K562 (cell line): ENCODE measurements around the gene HDAC7.
A peak's percentile ranks its signal among the peaks of the same experiment; 100 is the strongest.

Source experiments
- BACH1 ChIP-seq: fragments of 200-800 bp; sonication (Bioruptor generic); IDR thresholded peaks from 2 replicates; pipeline ENCODE4 v1.6.1; 2016; ENCODE audit warnings: missing genetic modification characterization, missing compliant biosample characterization
- BRF1 ChIP-seq: IDR thresholded peaks from 3 replicates; pipeline ENCODE4 v1.6.1; 2011; ENCODE audit warnings: borderline replicate concordance, mild to moderate bottlenecking; ENCODE audit not compliant: insufficient read length; ENCODE audit errors: extremely low read depth
- EP300 ChIP-seq: IDR thresholded peaks from 2 replicates; pipeline ENCODE4 v1.6.1; 2012; ENCODE audit warnings: low read length, improper control_type of control experiment
- HDAC6 ChIP-seq: IDR thresholded peaks from 2 replicates; pipeline ENCODE4 v1.6.1; 2012; ENCODE audit warnings: low read depth, mild to moderate bottlenecking, control low read depth, inconsistent platforms, low read length, moderate library complexity
- HIVEP1 ChIP-seq: fragments of 250-450 bp; sonication (Bioruptor Pico); IDR thresholded peaks from 2 replicates; pipeline ENCODE4 v1.4.0; 2020; ENCODE audit warnings: mild to moderate bottlenecking
- NCOA4 ChIP-seq: fragments of 450-650 bp; IDR thresholded peaks from 2 replicates; pipeline ENCODE4 v1.6.1; 2018; ENCODE audit warnings: mild to moderate bottlenecking; ENCODE audit not compliant: partially characterized antibody
- POLR2A ChIP-seq: fragments of 450-650 bp; conservative IDR thresholded peaks from 2 replicates; pipeline ENCODE4 v1.6.1; 2016
- RB1 ChIP-seq: fragments of 450-650 bp; IDR thresholded peaks from 2 replicates; pipeline ENCODE4 v1.6.1; 2017; ENCODE audit warnings: low read depth, mild to moderate bottlenecking
- ZNF436 ChIP-seq: fragments of 250-450, 450-650 bp; sonication (Bioruptor Pico); formaldehyde crosslinking; IDR thresholded peaks from 2 replicates; pipeline ENCODE4 v1.7.0; 2020; ENCODE audit warnings: mild to moderate bottlenecking
- ZNF609 ChIP-seq: sonication (generic); formaldehyde crosslinking; IDR thresholded peaks from 2 replicates; pipeline ENCODE4 v1.8.1; 2023; ENCODE audit warnings: missing genetic modification reagents, mild to moderate bottlenecking, borderline replicate concordance
- TF ChIP-seq, protein P1 (sequence below), 3 experiments: IDR thresholded peaks in 2 of 3; conservative IDR thresholded peaks in 1 of 3; 2 replicates each; pipeline ENCODE4 v1.5.1; 2011 to 2012; ENCODE audit warnings: low read length in 3 of 3, mild to moderate bottlenecking in 3 of 3, control low read depth in 2 of 3, improper control_type of control experiment in 1 of 3, inconsistent platforms in 1 of 3, low read depth in 1 of 3, mixed read lengths in 1 of 3, moderate library complexity in 1 of 3; ENCODE audit not compliant: insufficient read depth in 2 of 3
- TF ChIP-seq, protein P2 (sequence below), 2 experiments: fragments of 450-650 bp; formaldehyde crosslinking in 1 of 2; IDR thresholded peaks; 2 replicates each; pipeline versions ENCODE4 v1.4.0 to v1.6.1; 2014 to 2020; ENCODE audit warnings: mild to moderate bottlenecking in 2 of 2, borderline replicate concordance in 1 of 2, low read depth in 1 of 2
- TF ChIP-seq, protein P3 (sequence below): fragments of 250-450 bp; sonication (Bioruptor Pico); IDR thresholded peaks from 2 replicates; pipeline ENCODE4 v1.5.1; 2021; ENCODE audit warnings: mild to moderate bottlenecking

- TF ChIP-seq ZNF609 (CRISPR knock-in tag) = no peak
- TF ChIP-seq, protein P1, sequence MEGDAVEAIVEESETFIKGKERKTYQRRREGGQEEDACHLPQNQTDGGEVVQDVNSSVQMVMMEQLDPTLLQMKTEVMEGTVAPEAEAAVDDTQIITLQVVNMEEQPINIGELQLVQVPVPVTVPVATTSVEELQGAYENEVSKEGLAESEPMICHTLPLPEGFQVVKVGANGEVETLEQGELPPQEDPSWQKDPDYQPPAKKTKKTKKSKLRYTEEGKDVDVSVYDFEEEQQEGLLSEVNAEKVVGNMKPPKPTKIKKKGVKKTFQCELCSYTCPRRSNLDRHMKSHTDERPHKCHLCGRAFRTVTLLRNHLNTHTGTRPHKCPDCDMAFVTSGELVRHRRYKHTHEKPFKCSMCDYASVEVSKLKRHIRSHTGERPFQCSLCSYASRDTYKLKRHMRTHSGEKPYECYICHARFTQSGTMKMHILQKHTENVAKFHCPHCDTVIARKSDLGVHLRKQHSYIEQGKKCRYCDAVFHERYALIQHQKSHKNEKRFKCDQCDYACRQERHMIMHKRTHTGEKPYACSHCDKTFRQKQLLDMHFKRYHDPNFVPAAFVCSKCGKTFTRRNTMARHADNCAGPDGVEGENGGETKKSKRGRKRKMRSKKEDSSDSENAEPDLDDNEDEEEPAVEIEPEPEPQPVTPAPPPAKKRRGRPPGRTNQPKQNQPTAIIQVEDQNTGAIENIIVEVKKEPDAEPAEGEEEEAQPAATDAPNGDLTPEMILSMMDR (IDR thresholded peaks at IDR 0.05 in 2 of 3, conservative IDR thresholded peaks at IDR 0.05 in 1 of 3; ENCODE audit: insufficient read depth in 2 of 3, low read depth in 1 of 3, low read length in 3 of 3) = no peak
- no peak for TF ChIP-seq POLR2A
- TF ChIP-seq NCOA4 = no peak
- TF ChIP-seq ZNF436 (CRISPR knock-in tag) = no peak
- no peak for TF ChIP-seq EP300
- TF ChIP-seq HIVEP1 (CRISPR knock-in tag) = no peak
- TF ChIP-seq, protein P2, sequence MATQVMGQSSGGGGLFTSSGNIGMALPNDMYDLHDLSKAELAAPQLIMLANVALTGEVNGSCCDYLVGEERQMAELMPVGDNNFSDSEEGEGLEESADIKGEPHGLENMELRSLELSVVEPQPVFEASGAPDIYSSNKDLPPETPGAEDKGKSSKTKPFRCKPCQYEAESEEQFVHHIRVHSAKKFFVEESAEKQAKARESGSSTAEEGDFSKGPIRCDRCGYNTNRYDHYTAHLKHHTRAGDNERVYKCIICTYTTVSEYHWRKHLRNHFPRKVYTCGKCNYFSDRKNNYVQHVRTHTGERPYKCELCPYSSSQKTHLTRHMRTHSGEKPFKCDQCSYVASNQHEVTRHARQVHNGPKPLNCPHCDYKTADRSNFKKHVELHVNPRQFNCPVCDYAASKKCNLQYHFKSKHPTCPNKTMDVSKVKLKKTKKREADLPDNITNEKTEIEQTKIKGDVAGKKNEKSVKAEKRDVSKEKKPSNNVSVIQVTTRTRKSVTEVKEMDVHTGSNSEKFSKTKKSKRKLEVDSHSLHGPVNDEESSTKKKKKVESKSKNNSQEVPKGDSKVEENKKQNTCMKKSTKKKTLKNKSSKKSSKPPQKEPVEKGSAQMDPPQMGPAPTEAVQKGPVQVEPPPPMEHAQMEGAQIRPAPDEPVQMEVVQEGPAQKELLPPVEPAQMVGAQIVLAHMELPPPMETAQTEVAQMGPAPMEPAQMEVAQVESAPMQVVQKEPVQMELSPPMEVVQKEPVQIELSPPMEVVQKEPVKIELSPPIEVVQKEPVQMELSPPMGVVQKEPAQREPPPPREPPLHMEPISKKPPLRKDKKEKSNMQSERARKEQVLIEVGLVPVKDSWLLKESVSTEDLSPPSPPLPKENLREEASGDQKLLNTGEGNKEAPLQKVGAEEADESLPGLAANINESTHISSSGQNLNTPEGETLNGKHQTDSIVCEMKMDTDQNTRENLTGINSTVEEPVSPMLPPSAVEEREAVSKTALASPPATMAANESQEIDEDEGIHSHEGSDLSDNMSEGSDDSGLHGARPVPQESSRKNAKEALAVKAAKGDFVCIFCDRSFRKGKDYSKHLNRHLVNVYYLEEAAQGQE (IDR thresholded peaks at IDR 0.05; ENCODE audit: borderline replicate concordance) = no peak
- TF ChIP-seq, protein P2 (CRISPR knock-in tag; IDR thresholded peaks at IDR 0.05; ENCODE audit: low read depth) = no peak
- TF ChIP-seq, protein P3, sequence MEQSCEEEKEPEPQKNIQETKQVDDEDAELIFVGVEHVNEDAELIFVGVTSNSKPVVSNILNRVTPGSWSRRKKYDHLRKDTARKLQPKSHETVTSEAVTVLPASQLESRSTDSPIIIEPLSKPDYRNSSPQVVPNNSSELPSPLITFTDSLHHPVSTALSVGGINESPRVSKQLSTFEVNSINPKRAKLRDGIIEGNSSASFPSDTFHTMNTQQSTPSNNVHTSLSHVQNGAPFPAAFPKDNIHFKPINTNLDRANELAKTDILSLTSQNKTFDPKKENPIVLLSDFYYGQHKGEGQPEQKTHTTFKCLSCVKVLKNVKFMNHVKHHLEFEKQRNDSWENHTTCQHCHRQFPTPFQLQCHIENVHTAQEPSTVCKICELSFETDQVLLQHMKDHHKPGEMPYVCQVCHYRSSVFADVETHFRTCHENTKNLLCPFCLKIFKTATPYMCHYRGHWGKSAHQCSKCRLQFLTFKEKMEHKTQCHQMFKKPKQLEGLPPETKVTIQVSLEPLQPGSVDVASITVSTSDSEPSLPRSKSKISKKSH = no peak
- no peak for TF ChIP-seq RB1
- no peak for TF ChIP-seq BRF1
- TF ChIP-seq HDAC6 = no peak
- peak; percentile 95 for TF ChIP-seq BACH1 (tag)
Observed at GRCh38 chr12:47776471-47777143, 43.1 kb downstream of the HDAC7 start.
